RCC 7860 (cell line): ENCODE results near the gene ADH7.
"Not testable (repeated sequence)": the region's sequence is repeated elsewhere in the genome, so short reads cannot be mapped to it uniquely, and the experiment has no call there.

Source experiments
- DNase-seq: peaks from one replicate; pipeline ENCODE4 v3.0.0-alpha.2; 2015; ENCODE audit warnings: low spot score
- FAIRE-seq: peaks from 2 replicates; lab custom pipeline; 2012; peaks lifted over from hg19 to GRCh38; lab: Jason Lieb, UNC

ADH7 gene

GRCh38 chr4:99417125-99417524 is 18.0 kb downstream of the ADH7 start:
- DNase-seq = no peak
- FAIRE-seq = no peak

GRCh38 chr4:99415762-99416161 is 19.4 kb downstream of the ADH7 start:
- DNase-seq, FAIRE-seq: not testable (repeated sequence)

GRCh38 chr4:99414902-99415301 is 20.2 kb downstream of the ADH7 start:
- FAIRE-seq = not testable (repeated sequence)

GRCh38 chr4:99414401-99414800 is 20.7 kb downstream of the ADH7 start:
- FAIRE-seq = no peak
- no peak for DNase-seq

More at GRCh38 chr4:99414902-99415301, 20.2 kb downstream of the ADH7 start:
- not testable (repeated sequence) for DNase-seq

- DNase-seq (no peak), FAIRE-seq (no peak)
Observed at GRCh38 chr4:99413140-99413539, 22.0 kb downstream of the ADH7 start.

GRCh38 chr4:99411041-99411440 is 24.1 kb downstream of the ADH7 start:
- no peak for DNase-seq
- FAIRE-seq = no peak

- no peak for FAIRE-seq
- no peak for DNase-seq
Observed at GRCh38 chr4:99410075-99410474, 25.1 kb downstream of the ADH7 start.

- no peak for DNase-seq
- FAIRE-seq = no peak
Observed at GRCh38 chr4:99408346-99408745, 26.8 kb downstream of the ADH7 start.

- peak; percentile 48 for DNase-seq
Observed at GRCh38 chr4:99405433-99406115, 29.6 kb downstream of the ADH7 start.

GRCh38 chr4:99404595-99405287 is 30.4 kb downstream of the ADH7 start:
- DNase-seq (peak; percentile 85), FAIRE-seq (peak; percentile 95)

More at GRCh38 chr4:99405433-99406115, 29.6 kb downstream of the ADH7 start:
- FAIRE-seq = peak; percentile 55

- FAIRE-seq = peak; percentile 72
- DNase-seq = no peak
Observed at GRCh38 chr4:99403380-99404184, 31.6 kb downstream of the ADH7 start.

GRCh38 chr4:99402765-99403164 is 32.4 kb downstream of the ADH7 start:
- FAIRE-seq (no peak), DNase-seq (no peak)

GRCh38 chr4:99400831-99401230 is 34.3 kb downstream of the ADH7 start:
- FAIRE-seq (no peak), DNase-seq (no peak)

GRCh38 chr4:99399017-99399416 is 36.1 kb downstream of the ADH7 start:
- no peak for DNase-seq
- FAIRE-seq = no peak

- FAIRE-seq (peak; percentile 84), DNase-seq (peak; percentile 69)
Observed at GRCh38 chr4:99395595-99396364, 39.4 kb downstream of the ADH7 start.

- FAIRE-seq = peak; percentile 58
Observed at GRCh38 chr4:99394896-99395295, 40.2 kb downstream of the ADH7 start.

GRCh38 chr4:99390055-99390454 is 45.1 kb downstream of the ADH7 start:
- no peak for FAIRE-seq
- no peak for DNase-seq

More at GRCh38 chr4:99394896-99395295, 40.2 kb downstream of the ADH7 start:
- no peak for DNase-seq

GRCh38 chr4:99389606-99390005 is 45.5 kb downstream of the ADH7 start:
- no peak for DNase-seq
- FAIRE-seq = no peak

GRCh38 chr4:99383833-99384392 is 51.2 kb downstream of the ADH7 start:
- no peak for FAIRE-seq
- no peak for DNase-seq

- FAIRE-seq = no peak
Observed at GRCh38 chr4:99383399-99383798, 51.7 kb downstream of the ADH7 start.

More at GRCh38 chr4:99383399-99383798, 51.7 kb downstream of the ADH7 start:
- DNase-seq = no peak
